Measurements from ENCODE around the gene CDC14A. TPM values are rescaled to one million over a fixed set of nuclear protein-coding genes. Genes with fewer than 3 reads are reported as not detected.

CDC14A gene
- total RNA-seq, 1 donor from 2014 or later, result 12.9 TPM

- TF ChIP-seq CTCF (IDR thresholded peaks at IDR 0.05; ENCODE audit: unreplicated experiment), result no peak
- no peaks in the 10 kb centered on the region for H3K27me3 Mint-ChIP-seq (ENCODE audit: unreplicated experiment)
- DNase-seq (ENCODE audit: low spot score), result no peak
- peaks cover 7% of the 10 kb centered on the region for H3K4me1 Mint-ChIP-seq (ENCODE audit: unreplicated experiment)
- no peak overlapping the region for H3K27ac Mint-ChIP-seq (ENCODE audit: unreplicated experiment)
- H3K9me3 Mint-ChIP-seq (ENCODE audit: unreplicated experiment), result no peaks in the 10 kb centered on the region
- H3K4me3 Mint-ChIP-seq (ENCODE audit: unreplicated experiment), result no peak overlapping the region
- no peaks in the 10 kb centered on the region for H3K36me3 Mint-ChIP-seq (ENCODE audit: low read depth, unreplicated experiment)
Observed at GRCh38 chr1:100481303-100481702, 129.0 kb downstream of the CDC14A start.

GRCh38 chr1:100482167-100482566 lies 129.9 kb downstream of the CDC14A start:
- no peak for TF ChIP-seq CTCF (IDR thresholded peaks at IDR 0.05; ENCODE audit: unreplicated experiment)
- H3K36me3 Mint-ChIP-seq (ENCODE audit: low read depth, unreplicated experiment), result no peaks in the 10 kb centered on the region
- no peak for DNase-seq (ENCODE audit: low spot score)
- no peaks in the 10 kb centered on the region for H3K27me3 Mint-ChIP-seq (ENCODE audit: unreplicated experiment)
- peaks cover 7% of the 10 kb centered on the region for H3K4me1 Mint-ChIP-seq (ENCODE audit: unreplicated experiment)
- no peaks in the 10 kb centered on the region for H3K9me3 Mint-ChIP-seq (ENCODE audit: unreplicated experiment)
- H3K4me3 Mint-ChIP-seq (ENCODE audit: unreplicated experiment), result no peak overlapping the region
- no peak overlapping the region for H3K27ac Mint-ChIP-seq (ENCODE audit: unreplicated experiment)

GRCh38 chr1:100482748-100483147 lies 130.4 kb downstream of the CDC14A start:
- Mint-ChIP-seq H3K27ac (ENCODE audit: unreplicated experiment) (no peak overlapping the region), H3K4me3 (ENCODE audit: unreplicated experiment) (no peak overlapping the region), H3K27me3 (ENCODE audit: unreplicated experiment) (no peaks in the 10 kb centered on the region), H3K9me3 (ENCODE audit: unreplicated experiment) (no peaks in the 10 kb centered on the region), H3K36me3 (ENCODE audit: low read depth, unreplicated experiment) (no peaks in the 10 kb centered on the region), H3K4me1 (ENCODE audit: unreplicated experiment) (peaks cover 7% of the 10 kb centered on the region)
- no peak for DNase-seq (ENCODE audit: low spot score)
- no peak for TF ChIP-seq CTCF (IDR thresholded peaks at IDR 0.05; ENCODE audit: unreplicated experiment)

- peaks cover 7% of the 10 kb centered on the region for H3K4me1 Mint-ChIP-seq (ENCODE audit: unreplicated experiment)
- no peak for DNase-seq (ENCODE audit: low spot score)
- H3K4me3 Mint-ChIP-seq (ENCODE audit: unreplicated experiment), result no peak overlapping the region
- H3K9me3 Mint-ChIP-seq (ENCODE audit: unreplicated experiment), result no peaks in the 10 kb centered on the region
- no peak for TF ChIP-seq CTCF (IDR thresholded peaks at IDR 0.05; ENCODE audit: unreplicated experiment)
- H3K27ac Mint-ChIP-seq (ENCODE audit: unreplicated experiment), result no peak overlapping the region
- H3K27me3 Mint-ChIP-seq (ENCODE audit: unreplicated experiment), result no peaks in the 10 kb centered on the region
- H3K36me3 Mint-ChIP-seq (ENCODE audit: low read depth, unreplicated experiment), result no peaks in the 10 kb centered on the region
Observed at GRCh38 chr1:100483230-100483629, 130.9 kb downstream of the CDC14A start.

GRCh38 chr1:100485855-100486258 lies 133.6 kb downstream of the CDC14A start:
- Mint-ChIP-seq H3K9me3 (ENCODE audit: unreplicated experiment) (no peaks in the 10 kb centered on the region), H3K4me3 (ENCODE audit: unreplicated experiment) (no peak overlapping the region), H3K27me3 (ENCODE audit: unreplicated experiment) (no peaks in the 10 kb centered on the region), H3K36me3 (ENCODE audit: low read depth, unreplicated experiment) (no peaks in the 10 kb centered on the region), H3K4me1 (ENCODE audit: unreplicated experiment) (no peaks in the 10 kb centered on the region), H3K27ac (ENCODE audit: unreplicated experiment) (no peak overlapping the region)
- TF ChIP-seq CTCF (IDR thresholded peaks at IDR 0.05; ENCODE audit: unreplicated experiment), result no peak
- no peak for DNase-seq (ENCODE audit: low spot score)
